SIG-M5 treated with dmso at 0.1 percent for 504 hours (cell line): ENCODE data around the gene HERC6.
"Not testable (repeated sequence)": the region's sequence is repeated elsewhere in the genome, so short reads cannot be mapped to it uniquely, and the experiment has no call there.

ENCODE experiments used
- DNase-seq: peaks from one replicate; lab custom pipeline; 2025; ENCODE audit not compliant: unreplicated experiment; lab: John Stamatoyannopoulos, UW

HERC6 gene

DNA sequence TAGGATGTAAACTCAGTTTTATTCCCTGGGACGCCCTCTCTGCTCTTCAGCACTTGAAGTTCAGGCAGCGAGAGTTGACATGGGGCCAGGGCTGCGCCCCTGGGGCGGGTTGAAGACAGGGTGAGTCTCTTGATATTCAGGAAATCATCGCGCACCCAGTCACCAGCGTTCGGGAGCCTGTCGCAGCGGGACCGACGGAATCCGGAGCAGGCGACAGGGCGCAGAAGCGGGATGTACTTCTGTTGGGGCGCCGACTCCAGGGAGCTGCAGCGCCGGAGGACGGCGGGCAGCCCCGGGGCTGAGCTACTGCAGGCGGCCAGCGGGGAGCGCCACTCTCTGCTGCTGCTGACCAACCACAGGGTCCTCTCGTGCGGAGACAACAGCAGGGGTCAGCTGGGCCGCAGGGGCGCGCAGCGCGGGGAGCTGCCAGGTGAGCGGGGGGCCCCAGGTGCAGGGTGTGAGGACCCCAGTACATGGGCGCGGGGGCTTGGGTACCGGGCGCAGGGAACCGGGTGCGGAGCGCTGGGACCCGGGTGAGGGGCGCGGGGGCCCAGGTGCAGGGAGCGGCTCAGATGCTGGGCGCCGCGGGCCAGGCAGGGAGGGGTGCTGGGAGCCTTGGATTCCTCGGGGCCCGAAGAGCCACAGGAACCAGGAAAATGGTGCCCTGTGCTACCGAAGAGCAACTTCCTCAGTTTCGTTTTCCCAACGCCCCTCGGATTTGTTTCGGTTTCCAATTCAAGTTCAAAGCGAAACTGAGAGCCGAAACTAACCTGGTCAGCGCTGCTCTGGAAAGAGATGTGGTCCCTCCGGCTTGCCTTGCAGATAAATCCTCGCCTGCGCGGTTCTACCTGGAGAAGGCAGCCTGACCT is at the start of gene HERC6:
HERC6 (plus strand) TSS at position 162 of the 869 bp plus-strand sequence; CDS start at position 232, 70 bp downstream.
- peak; percentile 94 for DNase-seq

DNA sequence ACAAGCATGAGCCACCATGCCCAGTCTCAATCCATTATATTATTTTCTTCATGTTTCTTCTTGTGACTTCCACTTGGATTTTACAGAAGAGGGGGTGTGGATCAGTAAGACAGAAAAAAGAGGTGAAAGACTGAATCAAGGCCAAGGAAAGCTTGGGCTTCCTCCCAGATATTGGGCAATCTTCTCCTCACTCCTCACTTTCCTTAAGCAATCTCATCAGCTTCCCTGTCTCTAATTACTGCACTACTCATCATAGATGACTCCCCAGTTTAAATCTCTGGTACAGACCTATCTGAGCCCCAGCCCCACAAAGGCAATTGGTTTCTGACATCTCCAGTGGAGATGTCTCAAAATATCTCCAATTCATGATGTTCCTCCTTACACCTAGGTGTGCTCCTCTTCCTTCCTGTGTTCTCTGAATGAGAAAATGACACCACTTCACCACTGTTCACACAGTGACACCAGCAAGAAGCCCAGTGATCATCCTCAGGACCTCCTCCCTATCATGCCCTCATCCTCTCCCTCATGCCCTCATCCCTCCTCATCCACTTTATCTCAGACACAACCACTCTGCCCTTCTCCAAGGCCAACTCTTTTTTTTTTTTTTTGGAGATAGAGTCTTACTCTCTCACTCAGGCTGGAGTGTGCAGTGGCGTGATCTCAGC is 44.8 kb upstream of the HERC6 start:
- DNase-seq, result no peak

DNA sequence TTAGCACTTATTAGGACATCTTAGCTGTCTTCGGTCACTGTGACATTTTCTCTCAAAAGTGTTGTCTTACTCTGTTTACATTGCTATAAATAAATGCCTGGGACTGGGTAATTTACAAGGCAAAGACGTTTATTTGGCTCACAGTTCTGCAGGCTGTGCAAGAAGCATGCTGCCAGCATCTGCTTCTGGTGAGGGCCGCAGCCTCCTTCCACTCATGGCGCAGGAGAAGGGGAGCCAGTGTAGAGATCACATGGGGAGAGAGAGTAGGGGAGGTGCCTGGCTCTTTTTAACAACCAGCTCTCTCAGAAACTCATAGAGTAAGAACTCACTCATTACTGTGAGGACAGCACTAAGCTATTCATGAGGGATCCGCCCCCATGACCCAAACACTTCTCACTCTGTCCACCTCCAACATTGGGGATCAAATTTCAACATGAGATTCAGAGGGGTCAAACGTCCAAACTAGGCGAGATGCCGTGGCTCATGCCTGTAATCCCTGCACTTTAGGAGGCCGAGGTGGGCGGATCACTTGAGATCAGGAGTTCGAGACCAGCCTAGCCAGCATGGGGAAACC is 43.5 kb upstream of the HERC6 start:
- no peak for DNase-seq

DNA sequence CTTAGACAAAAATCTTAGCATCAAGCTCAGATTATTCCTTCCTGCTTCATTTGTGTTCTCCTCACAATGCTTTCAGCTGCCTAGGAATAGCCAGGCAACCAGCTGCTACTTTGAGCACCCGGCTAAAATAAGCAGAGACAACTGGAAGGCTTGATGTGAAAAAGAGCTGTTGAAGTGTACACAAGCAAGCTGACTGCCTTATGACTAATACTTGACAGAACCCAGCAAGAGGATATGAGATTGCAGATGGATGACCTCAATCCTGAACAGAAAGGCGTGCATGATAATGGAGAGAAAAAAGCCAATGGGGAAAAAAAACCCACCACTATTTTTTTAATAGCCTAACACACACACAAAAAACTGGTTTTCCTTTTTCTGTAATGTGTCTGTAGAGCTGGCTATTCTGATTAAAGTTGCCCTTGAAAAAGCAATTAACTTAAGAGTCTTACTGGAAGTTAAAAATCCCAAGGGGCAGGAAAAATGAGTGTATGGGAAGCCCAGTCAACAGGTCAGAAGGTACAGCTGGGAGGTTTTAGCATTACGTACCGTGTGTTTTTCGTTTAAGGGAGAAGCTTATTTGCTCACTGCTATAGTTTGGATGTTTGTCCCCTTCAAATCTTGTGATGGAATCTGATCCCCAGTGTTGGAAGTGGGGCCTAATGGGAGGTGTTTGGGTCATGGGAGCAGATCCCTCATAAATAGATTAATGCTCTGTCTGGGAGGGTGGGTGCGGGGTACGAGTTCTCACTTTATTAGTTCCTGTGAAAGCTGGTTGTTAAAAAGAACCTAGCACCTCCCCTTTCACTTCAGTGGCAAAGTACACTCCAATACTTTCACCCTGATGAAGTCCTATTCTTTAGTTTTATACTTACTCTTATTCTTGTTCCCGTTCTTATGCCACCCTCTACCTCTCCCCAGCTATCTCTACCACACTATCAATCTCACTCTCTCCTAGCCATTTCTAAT is 37.1 kb upstream of the HERC6 start:
- DNase-seq, result peak; percentile 12

DNA sequence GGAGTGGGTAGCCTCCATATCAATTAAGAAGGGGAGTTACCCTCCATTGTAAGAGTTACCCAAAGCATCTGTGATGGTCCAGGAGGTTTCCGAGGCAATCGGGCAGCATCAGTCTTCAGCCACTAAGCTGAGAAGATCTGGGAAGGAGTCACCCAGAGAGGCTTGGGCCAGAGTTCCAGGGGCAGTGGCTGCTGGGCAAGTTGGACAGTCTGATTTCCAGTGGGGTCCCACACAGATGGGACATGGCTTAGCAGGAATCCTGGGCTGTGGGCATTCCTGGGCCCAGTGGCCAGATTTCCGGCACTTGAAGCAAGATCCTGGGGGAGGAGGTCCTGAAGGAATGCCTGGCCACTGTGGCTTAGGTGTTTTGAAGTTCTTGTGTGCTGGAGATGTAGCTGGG is 31.8 kb upstream of the HERC6 start:
- DNase-seq, result not testable (repeated sequence)

DNA sequence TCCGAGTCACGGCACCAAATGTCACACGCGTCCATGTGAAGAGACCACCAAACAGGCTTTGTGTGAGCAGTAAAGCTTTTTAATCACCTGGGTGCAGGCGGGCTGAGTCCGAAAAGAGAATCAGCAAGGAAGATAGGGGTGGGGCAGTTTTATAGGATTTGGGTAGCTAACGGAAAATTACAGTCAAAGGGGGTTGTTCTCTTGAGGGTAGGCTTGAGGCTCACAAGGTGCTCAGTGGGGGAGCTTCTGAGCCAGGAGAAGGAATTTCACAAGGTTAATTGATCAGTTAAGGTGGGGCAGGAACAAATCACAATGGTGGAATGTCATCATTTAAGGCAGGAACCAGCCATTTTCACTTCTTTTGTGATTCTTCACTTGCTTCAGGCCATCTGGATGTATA is 29.9 kb upstream of the HERC6 start:
- DNase-seq, result not testable (repeated sequence)

DNA sequence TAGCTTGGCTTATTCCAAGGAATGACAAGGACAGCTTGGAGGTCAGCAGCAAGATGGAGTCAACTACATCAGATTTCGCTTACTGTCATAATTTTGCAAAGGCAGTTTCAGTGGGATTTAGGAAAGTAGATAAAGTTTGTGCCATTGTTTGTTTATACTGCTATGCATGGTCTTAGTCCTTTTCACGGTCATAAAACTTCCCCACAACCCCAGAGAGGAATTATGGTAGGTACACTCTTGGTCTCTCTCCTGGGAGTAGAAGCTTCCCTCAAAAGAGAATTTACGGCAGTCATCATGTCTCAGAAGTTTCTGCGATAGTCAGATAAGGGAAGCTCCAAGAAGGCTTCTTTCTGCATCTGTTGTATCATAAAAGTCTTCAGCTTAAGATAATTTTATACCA is 27.9 kb upstream of the HERC6 start:
- no peak for DNase-seq

DNA sequence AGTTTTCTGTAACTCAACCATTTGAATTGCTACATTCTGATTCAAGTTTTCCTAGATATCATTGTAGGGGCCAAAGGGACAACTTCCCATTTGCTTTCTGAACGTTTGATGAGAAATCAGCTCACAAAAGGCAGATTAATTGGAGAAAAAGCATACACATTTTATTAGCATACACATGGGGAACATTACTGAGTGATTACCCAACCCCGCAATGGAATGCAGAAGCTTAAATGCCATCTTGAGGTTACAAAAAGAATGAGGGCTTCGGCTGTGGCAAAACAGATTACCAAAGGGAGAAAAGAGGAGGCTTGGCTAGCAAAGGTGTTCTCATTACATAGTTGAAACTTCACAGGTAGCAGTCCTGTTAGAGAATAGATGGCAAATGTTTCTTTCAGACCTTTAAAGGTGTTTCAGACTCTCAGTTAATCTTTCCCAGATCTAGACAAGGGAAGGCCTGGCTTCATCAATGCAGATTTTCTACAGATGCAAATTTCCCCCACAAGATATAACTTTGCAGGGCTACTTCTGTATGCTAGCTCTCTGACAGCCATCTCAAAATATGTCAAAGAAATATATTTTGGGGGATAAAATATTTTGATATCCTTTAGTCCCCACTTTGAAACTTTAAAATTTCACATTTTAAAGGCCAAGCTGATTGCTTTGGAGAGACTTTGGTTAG is 26.5 kb upstream of the HERC6 start:
- DNase-seq, result no peak

DNA sequence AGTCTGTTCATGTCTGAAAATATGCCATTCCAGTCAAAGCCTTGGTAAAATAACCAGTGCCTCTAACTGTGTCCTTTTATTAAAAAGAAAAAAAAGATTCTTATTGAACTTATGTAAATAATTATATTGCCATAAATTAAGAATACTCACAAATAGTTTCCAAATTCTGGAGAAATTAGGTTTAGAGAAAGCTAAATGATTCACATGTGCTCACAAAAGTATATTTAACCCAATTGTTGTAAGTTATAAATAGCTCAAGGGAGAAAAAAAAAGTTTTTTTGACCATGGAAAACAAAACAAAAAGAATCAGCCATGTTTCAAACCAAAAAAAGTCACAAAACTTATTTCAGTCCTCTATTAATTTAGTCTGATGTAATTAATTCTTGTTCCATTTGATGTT is 25.3 kb upstream of the HERC6 start:
- no peak for DNase-seq

DNA sequence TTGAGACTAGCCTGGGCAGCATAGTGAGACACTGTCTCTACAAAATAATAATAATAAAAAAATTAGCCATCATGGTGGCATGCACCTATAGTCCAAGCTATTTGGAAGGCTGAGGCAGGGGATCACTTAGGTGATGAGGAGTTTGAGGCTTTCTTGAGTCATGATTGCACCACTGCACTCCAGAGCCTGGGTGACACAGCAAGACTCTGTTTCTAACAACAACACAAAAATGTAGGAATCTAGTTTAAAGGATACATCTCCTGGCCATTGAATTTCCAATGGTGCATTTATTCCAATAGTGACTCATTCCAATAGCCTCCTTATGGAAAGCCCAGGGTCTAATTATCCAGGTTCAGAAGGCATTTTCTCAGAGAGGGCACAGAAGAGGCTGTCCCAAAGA is 21.9 kb upstream of the HERC6 start:
- DNase-seq, result no peak

DNA sequence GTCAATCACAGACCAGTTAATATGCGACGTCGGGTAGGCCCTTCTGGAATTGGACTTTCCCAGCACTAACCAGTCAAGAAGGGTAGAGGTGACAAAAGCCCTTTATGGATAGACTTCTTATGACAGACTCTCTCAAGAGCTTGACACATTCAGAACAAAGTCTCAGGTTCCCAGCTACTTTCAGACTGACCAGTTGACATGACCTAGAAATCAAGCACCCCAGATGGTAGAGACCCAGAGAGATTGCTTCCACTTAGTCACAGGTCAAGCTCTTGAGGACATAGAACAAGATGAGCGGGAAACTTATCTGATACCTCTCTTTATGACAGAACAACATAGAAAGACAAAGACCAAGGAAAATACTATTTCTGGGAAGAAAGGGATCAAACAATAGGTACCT is 21.4 kb upstream of the HERC6 start:
- DNase-seq, result no peak

DNA sequence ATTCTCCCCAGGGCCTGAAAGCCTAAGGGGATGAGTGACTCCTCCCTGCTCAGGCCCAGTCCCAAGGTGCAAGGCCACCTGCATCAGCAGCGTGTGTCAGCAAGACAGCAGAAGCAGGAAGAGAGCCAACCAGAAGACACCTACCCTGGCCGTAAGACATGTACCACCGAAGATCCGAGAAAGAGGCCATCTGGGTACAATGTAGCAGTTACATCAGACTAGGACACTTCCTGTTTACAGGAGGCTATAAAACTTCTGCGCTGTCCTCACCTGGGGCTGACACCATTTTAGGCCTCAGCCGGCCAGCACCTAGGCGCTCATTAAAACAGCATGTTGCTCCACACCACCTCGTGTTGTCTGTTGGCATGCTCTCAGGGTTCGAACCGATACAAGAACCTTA is 19.1 kb upstream of the HERC6 start:
- no peak for DNase-seq

DNA sequence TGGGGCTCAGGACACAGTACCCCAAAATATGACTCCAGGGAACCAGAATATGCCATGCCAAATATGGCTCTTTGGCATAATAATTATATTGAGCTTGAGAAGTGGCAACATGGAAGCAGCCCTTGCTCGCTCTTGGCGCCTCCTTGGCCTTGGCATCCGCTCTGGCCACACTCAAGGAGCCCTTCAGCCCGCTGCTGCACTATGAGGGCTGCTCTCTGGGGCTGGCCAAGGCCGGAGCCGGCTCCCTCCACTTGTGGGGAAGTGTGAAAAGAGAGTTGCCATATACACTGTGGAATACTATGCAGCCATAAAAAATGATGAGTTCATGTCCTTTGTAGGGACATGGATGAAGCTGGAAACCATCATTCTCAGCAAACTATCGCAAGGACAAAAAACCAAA is 18.4 kb upstream of the HERC6 start:
- DNase-seq, result no peak

DNA sequence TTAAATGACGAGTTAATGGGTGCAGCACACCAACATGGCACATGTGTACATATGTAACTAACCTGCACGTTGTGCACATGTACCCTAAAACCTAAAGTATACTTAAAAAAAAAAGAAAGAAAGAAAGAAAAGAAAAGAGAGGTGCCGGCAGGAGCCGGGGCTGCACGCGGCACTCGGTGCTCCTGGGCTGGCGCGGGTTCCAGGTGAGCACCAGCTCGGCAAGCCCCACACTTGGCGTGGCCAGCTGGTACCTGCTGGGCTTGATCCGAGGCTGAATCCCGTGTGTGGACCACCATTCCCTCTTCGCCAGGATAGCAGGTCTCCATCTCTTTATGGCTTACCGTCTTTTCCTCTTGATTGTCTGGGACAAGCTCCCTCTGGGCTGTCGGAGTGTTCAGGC is 17.9 kb upstream of the HERC6 start:
- no peak for DNase-seq

DNA sequence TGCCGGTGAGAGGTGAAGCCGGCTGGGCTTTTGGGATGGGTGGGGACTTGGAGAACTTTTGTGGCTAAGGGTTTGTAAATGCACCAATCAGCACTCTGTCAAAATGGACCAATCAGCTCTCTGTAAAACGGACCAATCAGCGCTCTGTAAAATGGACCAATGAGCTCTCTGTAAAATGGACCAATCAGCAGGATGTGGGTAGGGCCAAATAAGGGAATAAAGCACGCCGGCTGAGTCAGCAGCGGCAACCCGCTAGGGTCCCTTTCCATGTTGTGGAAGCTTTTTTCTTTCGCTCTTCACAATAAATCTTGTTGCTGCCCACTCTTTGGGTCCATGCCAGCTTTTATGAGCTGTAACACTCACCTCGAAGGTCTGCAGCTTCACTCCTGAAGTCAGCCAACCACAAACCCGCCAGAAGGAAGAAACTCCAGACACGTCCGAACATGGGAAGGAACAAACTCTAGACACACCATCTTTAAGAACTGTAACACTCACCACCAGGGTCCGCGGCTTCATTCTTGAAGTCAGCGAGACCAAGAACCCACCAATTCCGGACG is 17.4 kb upstream of the HERC6 start:
- not testable (repeated sequence) for DNase-seq

DNA sequence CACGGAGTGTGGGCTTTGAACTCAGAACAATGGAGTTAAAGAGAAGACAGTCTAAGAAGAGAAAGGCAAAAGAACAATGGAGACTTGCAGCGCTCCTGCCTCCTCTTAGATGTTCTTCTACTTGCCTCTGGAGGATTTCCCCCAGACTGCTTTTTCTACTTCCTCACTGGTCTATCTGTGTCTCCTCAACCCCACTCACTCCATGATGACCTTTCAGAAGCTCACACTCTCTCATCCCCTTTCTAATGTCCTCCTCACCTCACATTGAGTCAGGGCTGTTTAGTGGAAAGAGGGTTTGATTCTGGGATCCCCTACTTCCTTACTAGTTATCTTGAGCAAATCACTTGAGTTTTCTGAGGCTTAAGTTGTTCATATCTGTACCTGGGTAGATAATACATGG is 12.2 kb upstream of the HERC6 start:
- DNase-seq, result no peak

DNA sequence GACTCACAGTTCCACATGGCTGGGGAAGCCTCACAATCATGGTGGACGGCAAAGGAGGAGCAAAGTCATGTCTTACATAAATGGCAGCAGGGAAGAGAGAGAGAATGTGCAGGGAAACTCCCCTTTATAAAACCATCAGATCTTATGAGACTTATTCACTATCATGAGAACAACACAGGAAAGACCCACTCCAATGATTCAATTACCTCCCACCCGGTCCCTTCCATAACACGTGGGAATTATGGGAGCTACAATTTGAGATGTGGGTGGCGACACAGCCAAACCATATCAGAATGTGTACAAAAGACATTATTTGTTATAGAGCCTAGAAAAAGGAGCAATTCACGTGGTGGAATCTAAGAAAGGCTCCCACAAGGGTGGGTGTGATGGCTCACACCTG is 10.8 kb upstream of the HERC6 start:
- DNase-seq, result no peak

DNA sequence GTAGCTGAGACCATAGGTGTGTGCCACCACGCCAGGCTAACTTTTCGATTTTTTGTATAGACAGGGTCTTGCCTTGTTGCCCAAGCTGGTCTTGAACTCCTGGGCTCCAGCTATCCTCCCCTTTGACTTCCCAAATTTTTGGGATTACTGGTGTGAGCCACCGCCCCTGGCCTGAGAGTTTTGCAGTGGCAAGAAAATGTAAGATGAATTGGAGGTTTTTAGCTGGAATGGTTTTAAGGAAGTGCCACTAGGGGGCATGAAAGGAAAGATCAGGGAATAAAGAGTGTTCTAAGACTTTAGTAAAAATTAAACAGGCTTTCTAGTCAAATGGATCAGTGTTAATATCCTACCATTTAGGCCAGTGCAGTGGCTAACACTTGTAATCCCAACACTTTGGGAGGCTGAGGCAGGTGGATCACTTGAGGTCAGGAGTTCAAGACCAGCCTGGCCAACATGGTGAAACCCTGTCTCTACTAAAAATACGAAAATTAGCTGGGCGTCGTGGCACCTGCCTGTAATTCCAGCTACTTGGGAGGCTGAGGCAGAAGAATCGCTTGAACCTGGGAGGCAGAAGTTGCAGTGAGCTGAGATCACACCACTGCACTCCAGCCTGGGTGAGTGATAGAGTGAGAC is 9.4 kb upstream of the HERC6 start:
- DNase-seq, result peak; percentile 33

DNA sequence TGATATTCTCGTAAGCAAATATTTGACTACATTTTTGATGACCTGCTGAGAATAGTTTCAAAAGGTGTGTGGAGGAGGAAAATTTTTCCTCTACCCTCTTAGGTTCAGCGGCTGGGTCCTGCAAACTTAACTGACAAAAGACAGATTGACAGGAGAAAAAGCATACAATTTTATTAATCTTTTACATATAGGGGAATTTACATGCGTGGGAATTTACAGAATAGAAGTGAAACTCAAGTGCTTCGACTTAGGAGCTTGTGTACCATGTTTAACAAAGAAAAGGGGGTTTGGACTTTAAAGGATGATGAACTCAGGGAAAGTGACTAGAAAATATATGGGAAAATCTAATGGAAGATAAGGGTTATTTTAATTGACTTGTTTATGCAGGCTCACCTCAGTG is 2.5 kb downstream of the HERC6 start:
- no peak for DNase-seq

DNA sequence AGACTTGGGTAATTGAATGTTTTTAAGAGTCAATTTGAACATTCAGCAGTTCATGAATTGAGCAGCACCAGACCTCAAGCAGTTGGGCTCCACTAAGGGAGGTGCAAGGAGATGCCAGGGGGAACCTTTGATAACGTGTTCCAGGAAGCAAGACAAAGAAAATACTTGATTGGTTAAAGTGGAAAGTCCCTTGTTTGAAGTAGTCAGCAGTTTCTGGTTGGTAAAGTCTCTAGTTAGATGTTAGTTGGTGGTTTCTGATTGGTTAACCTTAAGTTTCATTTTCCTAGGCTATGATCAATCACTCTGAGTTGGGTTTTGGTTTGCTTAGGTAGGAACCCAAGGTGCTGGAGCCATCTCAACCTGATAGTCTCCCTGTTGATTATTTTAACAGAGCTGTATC is 4.0 kb downstream of the HERC6 start:
- no peak for DNase-seq
